PC-9 (cell line): ENCODE measurements around the gene MALAT1. TPM values are rescaled to one million over a fixed set of nuclear protein-coding genes. Genes with fewer than 3 reads are reported as not detected.

Experiments
- BruUV-seq: library from RNA; stranded (reverse); fragments of 400-500 nt; replicated peaks from 2 replicates; lab custom pipeline; 2021; lab: Mats Ljungman, UMichigan
- CTCF ChIA-PET: fragments of 300-600 bp; sonication (Branson Sonifier 250); formaldehyde crosslinking; loops from one replicate; lab custom pipeline; 2022; ENCODE audit warnings: antibody characterized with exemption; lab: Charles Lee
- POLR2A ChIA-PET: fragments of 300-600 bp; sonication (Branson Sonifier 250); formaldehyde crosslinking; loops from one replicate; lab custom pipeline; 2022; ENCODE audit warnings: antibody characterized with exemption; ENCODE audit not compliant: unreplicated experiment; lab: Charles Lee
- DNase-seq, 2 experiments: peaks; one replicate each; pipeline versions ENCODE4 v3.0.0 to v3.0.0-alpha.2; 2015 to 2022; ENCODE audit warnings: mixed read lengths in 1 of 2
- H2AFZ ChIP-seq: fragments of 200-600 bp; sonication (generic); 2 replicates; pipeline ENCODE4 v1.8.1; 2017; ENCODE audit warnings: antibody characterized with exemption
- H3F3A ChIP-seq: fragments of 200-600 bp; sonication (generic); 2 replicates; pipeline ENCODE4 v1.8.1; 2017; ENCODE audit warnings: antibody characterized with exemption, mild to moderate bottlenecking, low read depth; ENCODE audit not compliant: insufficient read depth
- H3K27ac ChIP-seq: fragments of 200-600 bp; sonication (generic); 2 replicates; pipeline ENCODE4 v1.6.1; 2016; ENCODE audit warnings: mixed run types
- H3K27me3 ChIP-seq: fragments of 200-600 bp; sonication (generic); 2 replicates; pipeline ENCODE4 v1.6.1; 2016; ENCODE audit warnings: low read depth, mixed run types; ENCODE audit not compliant: insufficient read depth
- H3K36me3 ChIP-seq: fragments of 200-600 bp; sonication (generic); 2 replicates; pipeline ENCODE4 v1.6.1; 2016; ENCODE audit warnings: low read depth, mixed run types
- H3K4me1 ChIP-seq: fragments of 200-600 bp; sonication (generic); replicated peaks from 2 replicates; pipeline ENCODE4 v1.6.1; 2016; ENCODE audit warnings: mixed run types; ENCODE audit not compliant: insufficient read depth
- H3K4me2 ChIP-seq: fragments of 200-600 bp; sonication (generic); 2 replicates; pipeline ENCODE4 v1.6.1; 2017; ENCODE audit warnings: mixed run types
- H3K4me3 ChIP-seq: fragments of 200-600 bp; sonication (generic); 2 replicates; pipeline ENCODE4 v1.6.1; 2016; ENCODE audit warnings: mixed run types
- H3K79me2 ChIP-seq: fragments of 200-600 bp; sonication (generic); 2 replicates; pipeline ENCODE4 v1.6.1; 2017; ENCODE audit warnings: low read depth, mixed run types
- H3K9me2 ChIP-seq: fragments of 200-600 bp; sonication (generic); 2 replicates; pipeline ENCODE4 v1.8.1; 2017; ENCODE audit warnings: mild to moderate bottlenecking; ENCODE audit not compliant: insufficient read depth
- H3K9me3 ChIP-seq: fragments of 200-600 bp; sonication (generic); 2 replicates; pipeline ENCODE4 v1.8.1; 2016; ENCODE audit warnings: low read depth; ENCODE audit not compliant: insufficient read depth
- H4K20me1 ChIP-seq: fragments of 200-600 bp; sonication (generic); 2 replicates; pipeline ENCODE4 v1.8.1; 2017; ENCODE audit not compliant: insufficient read depth
- CTCF ChIP-seq: fragments of 200-600 bp; sonication (generic); conservative IDR thresholded peaks from 2 replicates; pipeline ENCODE4 v1.6.1; 2017; ENCODE audit warnings: mixed run types, antibody characterized with exemption, mild to moderate bottlenecking, moderate library complexity
- EZH2 ChIP-seq: fragments of 200-600 bp; sonication (generic); IDR thresholded peaks from 2 replicates; pipeline ENCODE4 v1.8.0; 2017; ENCODE audit warnings: antibody characterized with exemption, low read depth
- intact Hi-C: fragments of 100-400 bp; cut with micrococcal nuclease; formaldehyde crosslinking; loops from one replicate; pipeline ENCODE4 v1.10.0; 2022; ENCODE audit not compliant: unreplicated experiment
- total RNA-seq: library from RNA; stranded (reverse); gene quantifications from 2 replicates; pipeline ENCODE4 v1.2.3, GENCODE V29; 2021

The MALAT1 gene
- total RNA-seq, 1 experiment from 2014 or later: 6,494 TPM

- Histone ChIP-seq H2AFZ (no peak overlapping the region), H3K9me2 (no peaks in the 10 kb centered on the region), H3F3A (peaks cover 82% of the 10 kb centered on the region), H3K9me3 (no peaks in the 10 kb centered on the region), H3K4me2 (peak overlapping the region; percentile 99), H3K79me2 (peaks cover 85% of the 10 kb centered on the region), H4K20me1 (peaks cover 63% of the 10 kb centered on the region), H3K27ac (peak overlapping the region; percentile 97), H3K4me1 (peaks cover 38% of the 10 kb centered on the region), H3K27me3 (no peaks in the 10 kb centered on the region), H3K36me3 (peaks cover 57% of the 10 kb centered on the region), H3K4me3 (peak overlapping the region; percentile 99)
- no peak for TF ChIP-seq EZH2
- TF ChIP-seq CTCF: no peak
- intact Hi-C loops: no loop called here
- no TSS peak for BruUV-seq
- DNase-seq: no peak
- ChIA-PET CTCF (interaction anchor here (1.1 kb wide), 1 partner anchor 27 kb away, joined by 3 read pairs; no protein-coding TSS in a partner anchor), POLR2A (interaction anchor here (0.5 to 2.7 kb wide), 12 partner anchors 7 to 400 kb away, joined by 3 to 41 read pairs (median 4); partner anchors contain the start of gene FIBP)
These were observed 1.7 kb downstream of the MALAT1 start for GRCh38 chr11:65500387-65501185.

- BruUV-seq: no TSS peak
- Histone ChIP-seq H3K36me3 (peaks cover 62% of the 10 kb centered on the region), H2AFZ (no peak overlapping the region), H3K9me2 (no peaks in the 10 kb centered on the region), H3K4me2 (peak overlapping the region; percentile 99), H3K4me3 (peak overlapping the region; percentile 99), H3K27ac (peak overlapping the region; percentile 97), H3K27me3 (no peaks in the 10 kb centered on the region), H3K4me1 (peaks cover 43% of the 10 kb centered on the region), H3F3A (peaks cover 87% of the 10 kb centered on the region), H4K20me1 (peaks cover 68% of the 10 kb centered on the region), H3K79me2 (peaks cover 90% of the 10 kb centered on the region), H3K9me3 (no peaks in the 10 kb centered on the region)
- ChIA-PET CTCF (no interaction called here), POLR2A (interaction anchor here (0.6 to 1.4 kb wide), 4 partner anchors 9 to 82 kb away, joined by 3 to 6 read pairs (median 3); no protein-coding TSS in a partner anchor)
- no peak for DNase-seq
- intact Hi-C loops: no loop called here
- TF ChIP-seq EZH2 (no peak), CTCF (no peak)
These were observed 2.3 kb downstream of the MALAT1 start for GRCh38 chr11:65501186-65501471.

GRCh38 chr11:65501472-65502273 is 2.8 kb downstream of the MALAT1 start:
- no TSS peak for BruUV-seq
- Histone ChIP-seq H2AFZ (no peak overlapping the region), H4K20me1 (peaks cover 74% of the 10 kb centered on the region), H3K27ac (peak overlapping the region; percentile 97), H3K79me2 (peaks cover 94% of the 10 kb centered on the region), H3K4me1 (peaks cover 43% of the 10 kb centered on the region), H3K9me3 (no peaks in the 10 kb centered on the region), H3K36me3 (peaks cover 66% of the 10 kb centered on the region), H3K4me2 (peak overlapping the region; percentile 99), H3F3A (peaks cover 87% of the 10 kb centered on the region), H3K9me2 (no peaks in the 10 kb centered on the region), H3K27me3 (no peaks in the 10 kb centered on the region), H3K4me3 (peak overlapping the region; percentile 99)
- ChIA-PET CTCF (interaction anchor here (0.6 kb wide), 1 partner anchor 9 kb away, joined by 4 read pairs; no protein-coding TSS in a partner anchor), POLR2A (interaction anchor here (0.5 to 1.6 kb wide), 13 partner anchors 10 to 161 kb away, joined by 3 to 22 read pairs (median 6); partner anchors contain the start of gene RELA)
- TF ChIP-seq EZH2: no peak
- TF ChIP-seq CTCF: no peak
- intact Hi-C loops: no loop called here
- no peak for DNase-seq
